GM12878 (cell line): ENCODE data around the gene DENND6B. TPM values are rescaled to one million over a fixed set of nuclear protein-coding genes. Genes with fewer than 3 reads are reported as not detected.

Source experiments
- ATAC-seq: fragments of 200-7000 bp; cut with Tn5 transposase; 3 replicates; pipeline ENCODE4 v1.9.1; 2020; ENCODE audit warnings: mild to moderate bottlenecking, moderate library complexity
- BruUV-seq: library from RNA; stranded (reverse); fragments of 400-500 nt; replicated peaks from 2 replicates; lab custom pipeline; 2021; lab: Mats Ljungman, UMichigan
- CTCF ChIA-PET: fragments of 300-600 bp; sonication (Branson Sonifier 250); formaldehyde crosslinking; extraction: SDS; loops from one replicate; lab custom pipeline; 2021; ENCODE audit warnings: inconsistent platforms; lab: Yijun Ruan, JAX
- POLR2A ChIA-PET: fragments of 350-600 bp; formaldehyde crosslinking; extraction: SDS; loops from one replicate; lab custom pipeline; 2021; ENCODE audit warnings: inconsistent platforms; lab: Charles Lee
- RAD21 ChIA-PET: fragments of 300-600 bp; sonication (Branson Sonifier 250); formaldehyde crosslinking; loops from one replicate; lab custom pipeline; 2023; ENCODE audit warnings: antibody characterized with exemption; ENCODE audit not compliant: unreplicated experiment; lab: Charles Lee
- SMC1A ChIA-PET: fragments of 300-600 bp; sonication (Branson Sonifier 250); formaldehyde crosslinking; loops from one replicate; lab custom pipeline; 2023; ENCODE audit not compliant: unreplicated experiment, uncharacterized antibody; lab: Charles Lee
- DNase-seq: peaks from one replicate; pipeline ENCODE4 v3.0.0-alpha.2; 2011; ENCODE audit warnings: low read depth, low spot score
- FAIRE-seq: peaks from 3 replicates; lab custom pipeline; 2011; peaks lifted over from hg19 to GRCh38; lab: Jason Lieb, UNC
- H2AFZ ChIP-seq: 2 replicates; pipeline ENCODE4 v1.6.0; 2011; ENCODE audit warnings: low read depth, low read length, control low read depth; ENCODE audit not compliant: control insufficient read depth
- H3K27ac ChIP-seq: 2 replicates; pipeline ENCODE4 v1.5.1; 2011; ENCODE audit warnings: control low read depth; ENCODE audit not compliant: control insufficient read depth, insufficient read depth
- H3K27me3 ChIP-seq, 2 experiments: replicated peaks in 1 of 2; 2 replicates each; pipeline versions ENCODE4 v1.6.0 to v1.6.1; 2011; ENCODE audit warnings: low read length in 1 of 2; ENCODE audit not compliant: control insufficient read depth in 2 of 2, insufficient read depth in 2 of 2
- H3K36me3 ChIP-seq, 2 experiments: 2 replicates each; pipeline ENCODE4 v1.5.1; 2011; ENCODE audit warnings: low read length in 1 of 2; ENCODE audit not compliant: control insufficient read depth in 2 of 2, insufficient read depth in 2 of 2
- H3K4me1 ChIP-seq: 2 replicates; pipeline ENCODE4 v1.6.1; 2011; ENCODE audit warnings: mild to moderate bottlenecking, low read length, moderate library complexity, mixed read lengths; ENCODE audit not compliant: control insufficient read depth, insufficient read depth
- H3K4me2 ChIP-seq: 2 replicates; pipeline ENCODE4 v1.6.0; 2011; ENCODE audit warnings: control low read depth; ENCODE audit not compliant: control insufficient read depth, insufficient read depth
- H3K4me3 ChIP-seq: fragments of 200-600 bp; sonication (generic); 2 replicates; pipeline ENCODE4 v1.5.1; 2016
- H3K79me2 ChIP-seq: 2 replicates; pipeline ENCODE4 v1.6.0; 2011; ENCODE audit warnings: low read length; ENCODE audit not compliant: control insufficient read depth, insufficient read depth
- H3K9ac ChIP-seq: 2 replicates; pipeline ENCODE4 v1.8.0; 2011; ENCODE audit warnings: low read length, control low read depth, mixed read lengths; ENCODE audit not compliant: control insufficient read depth, insufficient read depth
- H3K9me3 ChIP-seq: replicated peaks from 3 replicates; pipeline ENCODE4 v1.5.1; 2011; ENCODE audit warnings: mild to moderate bottlenecking, low read length; ENCODE audit not compliant: control insufficient read depth, insufficient read depth
- H4K20me1 ChIP-seq: 2 replicates; pipeline ENCODE4 v1.6.0; 2011; ENCODE audit not compliant: control insufficient read depth, insufficient read depth
- BHLHE40 ChIP-seq, 2 experiments: fragments of 450-650 bp in 1 of 2; IDR thresholded peaks; 2 replicates each; pipeline ENCODE4 v1.6.1; 2011 to 2017; ENCODE audit warnings: low read depth in 2 of 2, borderline replicate concordance in 1 of 2, improper control_type of control experiment in 1 of 2, low read length in 1 of 2, mild to moderate bottlenecking in 1 of 2
- CTCF ChIP-seq, 3 experiments: IDR thresholded peaks in 2 of 3; conservative IDR thresholded peaks in 1 of 3; 2 replicates each; pipeline ENCODE4 v1.5.1; 2011; ENCODE audit warnings: low read depth in 3 of 3, low read length in 3 of 3, mild to moderate bottlenecking in 3 of 3, control low read depth in 2 of 3, moderate library complexity in 2 of 3, inconsistent platforms in 1 of 3, mixed read lengths in 1 of 3; ENCODE audit not compliant: control insufficient read depth in 2 of 3, insufficient read depth in 1 of 3; ENCODE audit errors: extremely low read depth in 1 of 3
- EGR1 ChIP-seq, 2 experiments: IDR thresholded peaks; 1 replicate in 1 of 2; 2 replicates in 1 of 2; pipeline ENCODE4 v1.6.1; 2011 to 2012; ENCODE audit warnings: low read depth in 2 of 2, low read length in 2 of 2, borderline replicate concordance in 1 of 2, mild to moderate bottlenecking in 1 of 2, moderate library complexity in 1 of 2
- MAX ChIP-seq: IDR thresholded peaks from 2 replicates; pipeline ENCODE4 v1.6.1; 2012; ENCODE audit warnings: low read depth, low read length, improper control_type of control experiment
- PAX8 ChIP-seq: fragments of 450-650 bp; IDR thresholded peaks from 2 replicates; pipeline ENCODE4 v1.6.1; 2017; ENCODE audit warnings: mild to moderate bottlenecking, moderate library complexity
- POLR2A ChIP-seq: IDR thresholded peaks from 2 replicates; pipeline ENCODE4 v1.6.1; 2011; ENCODE audit warnings: low read depth, mild to moderate bottlenecking, low read length
- RB1 ChIP-seq: fragments of 450-650 bp; formaldehyde crosslinking; IDR thresholded peaks from 2 replicates; pipeline ENCODE4 v1.6.1; 2017; ENCODE audit warnings: mild to moderate bottlenecking, borderline replicate concordance
- USF1 ChIP-seq: IDR thresholded peaks from 2 replicates; pipeline ENCODE4 v1.6.1; 2011; ENCODE audit warnings: borderline replicate concordance, low read depth, mild to moderate bottlenecking, moderate library complexity, mixed read lengths, low read length; ENCODE audit not compliant: insufficient read depth; ENCODE audit errors: extremely low read length
- ZNF622 ChIP-seq: fragments of 450-650 bp; IDR thresholded peaks from 2 replicates; pipeline ENCODE4 v1.6.1; 2017; ENCODE audit warnings: mild to moderate bottlenecking, inconsistent platforms
- WGBS: methylation state at CpG from one replicate; pipeline ENCODE4 v1.1.6; 2016; ENCODE audit warnings: low lambda C conversion rate; ENCODE audit not compliant: insufficient replicate concordance, insufficient coverage; ENCODE audit errors: missing lambda C conversion rate; 5-methylcytosine and 5-hydroxymethylcytosine counted together
- in situ Hi-C: fragments of 300-500 bp; cut with MboI; formaldehyde crosslinking; loops from 9 replicates; pipeline ENCODE4 v1.14.3; 2018; ENCODE audit warnings: mixed read lengths
- intact Hi-C: fragments of 100-400 bp; cut with micrococcal nuclease; formaldehyde crosslinking; loops from one replicate; pipeline ENCODE4 v1.14.2; 2022; ENCODE audit not compliant: unreplicated experiment
- polyA plus RNA-seq, 11 experiments: library from polyadenylated mRNA; depleted of rRNA in 4 of 11; unstranded in 6 of 11; stranded (reverse) in 5 of 11; fragments of >200 nt; fragmentation: Nextera tagmentation in 4 of 11; fragmentation: Illumina TruSeq in 1 of 11; extraction: Ambion mirVana in 4 of 11; extraction: Trizol in 1 of 11; gene quantifications; 1 replicate in 1 of 11; 2 replicates in 10 of 11; pipeline versions ENCODE4 v1.2.1 to v1.2.3, GENCODE V29; 2011 to 2016; ENCODE audit warnings: inconsistent platforms in 2 of 11, missing spikeins in 2 of 11, low read depth in 1 of 11
- total RNA-seq, 4 experiments: library from RNA; depleted of rRNA in 3 of 4; stranded (reverse); fragments of >200 nt in 3 of 4; fragmentation: Illumina TruSeq in 1 of 4; extraction: Trizol in 1 of 4; gene quantifications; 2 replicates each; pipeline versions ENCODE4 v1.2.1 to v1.2.3, GENCODE V29; 2013 to 2021
- TF ChIP-seq, protein P1 (sequence below): IDR thresholded peaks from 2 replicates; pipeline ENCODE4 v1.6.1; 2012; ENCODE audit warnings: low read length, inconsistent platforms

The DENND6B gene
- total and polyA plus RNA-seq, 10 of the 15 experiments (the other 5 are each of a cell fraction or from before 2014, with no cell fraction given) = 0.72 to 11.3 (median 6.2) TPM

- TF ChIP-seq, protein P1, sequence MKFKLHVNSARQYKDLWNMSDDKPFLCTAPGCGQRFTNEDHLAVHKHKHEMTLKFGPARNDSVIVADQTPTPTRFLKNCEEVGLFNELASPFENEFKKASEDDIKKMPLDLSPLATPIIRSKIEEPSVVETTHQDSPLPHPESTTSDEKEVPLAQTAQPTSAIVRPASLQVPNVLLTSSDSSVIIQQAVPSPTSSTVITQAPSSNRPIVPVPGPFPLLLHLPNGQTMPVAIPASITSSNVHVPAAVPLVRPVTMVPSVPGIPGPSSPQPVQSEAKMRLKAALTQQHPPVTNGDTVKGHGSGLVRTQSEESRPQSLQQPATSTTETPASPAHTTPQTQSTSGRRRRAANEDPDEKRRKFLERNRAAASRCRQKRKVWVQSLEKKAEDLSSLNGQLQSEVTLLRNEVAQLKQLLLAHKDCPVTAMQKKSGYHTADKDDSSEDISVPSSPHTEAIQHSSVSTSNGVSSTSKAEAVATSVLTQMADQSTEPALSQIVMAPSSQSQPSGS = no peak
- TF ChIP-seq POLR2A (no peak), MAX (no peak), RB1 (no peak), ZNF622 (no peak), PAX8 (no peak)
Observed at GRCh38 chr22:50268655-50269113, 58.1 kb downstream of the DENND6B start (continued).

GRCh38 chr22:50267591-50268390, 59.0 kb downstream of the DENND6B start:
- peaks cover 14% of the 10 kb centered on the region for H3K4me1 ChIP-seq
- intact Hi-C loops = no loop called here
- in situ Hi-C loops = no loop called here
- SMC1A ChIA-PET = no interaction called here
- no peak overlapping the region for H2AFZ ChIP-seq
- H3K4me2 ChIP-seq = peak overlapping the region; percentile 33; the same call in 1 of the 2 replicates
- H3K9ac ChIP-seq = no peak overlapping the region
- no peak overlapping the region for H3K27ac ChIP-seq
- FAIRE-seq = no peak
- CTCF ChIA-PET = no interaction called here
- no peak for DNase-seq
- POLR2A ChIA-PET = no interaction called here
- TF ChIP-seq CTCF (IDR thresholded peaks at IDR 0.05 in 2 of 3, conservative IDR thresholded peaks at IDR 0.05 in 1 of 3; ENCODE audit: control insufficient read depth in 2 of 3, extremely low read depth in 1 of 3, insufficient read depth in 1 of 3, low read depth in 3 of 3, low read length in 3 of 3) (0 out of 6 replicates have a peak, but pooled peaks of 2 of the 3 experiments have one; percentile 7 to 9), EGR1 (IDR thresholded peaks at IDR 0.05; ENCODE audit: borderline replicate concordance in 1 of 2, low read depth in 2 of 2, low read length in 2 of 2) (0 out of 3 replicates have a peak, but pooled peaks of 1 of the 2 experiments have one; percentile 27), USF1 (no peak), BHLHE40 (IDR thresholded peaks at IDR 0.05; ENCODE audit: borderline replicate concordance in 1 of 2, low read depth in 2 of 2, low read length in 1 of 2) (0 out of 4 replicates have a peak, but pooled peaks of 1 of the 2 experiments have one; percentile 29)
- H4K20me1 ChIP-seq = no peaks in the 10 kb centered on the region
- RAD21 ChIA-PET = no interaction called here
- WGBS = 33% methylated on average over 8 of the region's 75 CpGs
- no TSS peak for BruUV-seq
- no peaks in the 10 kb centered on the region for H3K27me3 ChIP-seq
- no peaks in the 10 kb centered on the region for H3K9me3 ChIP-seq
- ATAC-seq = no peak
- H3K36me3 ChIP-seq = no peaks in the 10 kb centered on the region
- no peak overlapping the region for H3K4me3 ChIP-seq
- H3K79me2 ChIP-seq = no peaks in the 10 kb centered on the region
